Loucy (cell line): ENCODE data around the gene FPR2.

Experiments used
- EZH2phosphoT487 ChIP-seq: fragments of 200-600 bp; IDR thresholded peaks from 2 replicates; pipeline ENCODE4 v1.6.1; 2018; ENCODE audit warnings: antibody characterized with exemption, mild to moderate bottlenecking, moderate library complexity, borderline replicate concordance
- TF ChIP-seq, protein P1 (sequence below): fragments of 200-600 bp; sonication (generic); conservative IDR thresholded peaks from 2 replicates; pipeline ENCODE4 v1.5.1; 2014; ENCODE audit warnings: mild to moderate bottlenecking, antibody characterized with exemption, low read length

DNA sequence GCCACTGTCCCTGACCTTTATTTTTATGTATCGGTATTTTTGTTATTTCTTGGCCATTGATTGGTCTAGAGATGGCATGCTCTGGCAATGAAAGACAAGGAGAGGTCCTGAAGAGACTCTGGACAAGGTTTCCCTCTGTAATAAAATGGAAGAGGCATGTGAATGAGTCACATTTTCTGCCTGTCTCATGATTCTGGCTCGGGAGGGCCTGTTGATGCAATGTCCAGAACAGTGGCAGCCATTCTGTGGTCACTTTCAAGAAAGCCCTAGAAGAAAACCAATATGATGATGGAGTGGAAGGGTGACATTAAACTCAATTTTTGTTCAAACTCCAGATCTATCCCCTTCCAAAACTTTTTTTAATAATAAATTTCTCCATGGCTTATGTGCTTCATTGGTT is 32.0 kb downstream of the FPR2 start:
- TF ChIP-seq, protein P1, sequence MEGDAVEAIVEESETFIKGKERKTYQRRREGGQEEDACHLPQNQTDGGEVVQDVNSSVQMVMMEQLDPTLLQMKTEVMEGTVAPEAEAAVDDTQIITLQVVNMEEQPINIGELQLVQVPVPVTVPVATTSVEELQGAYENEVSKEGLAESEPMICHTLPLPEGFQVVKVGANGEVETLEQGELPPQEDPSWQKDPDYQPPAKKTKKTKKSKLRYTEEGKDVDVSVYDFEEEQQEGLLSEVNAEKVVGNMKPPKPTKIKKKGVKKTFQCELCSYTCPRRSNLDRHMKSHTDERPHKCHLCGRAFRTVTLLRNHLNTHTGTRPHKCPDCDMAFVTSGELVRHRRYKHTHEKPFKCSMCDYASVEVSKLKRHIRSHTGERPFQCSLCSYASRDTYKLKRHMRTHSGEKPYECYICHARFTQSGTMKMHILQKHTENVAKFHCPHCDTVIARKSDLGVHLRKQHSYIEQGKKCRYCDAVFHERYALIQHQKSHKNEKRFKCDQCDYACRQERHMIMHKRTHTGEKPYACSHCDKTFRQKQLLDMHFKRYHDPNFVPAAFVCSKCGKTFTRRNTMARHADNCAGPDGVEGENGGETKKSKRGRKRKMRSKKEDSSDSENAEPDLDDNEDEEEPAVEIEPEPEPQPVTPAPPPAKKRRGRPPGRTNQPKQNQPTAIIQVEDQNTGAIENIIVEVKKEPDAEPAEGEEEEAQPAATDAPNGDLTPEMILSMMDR = no peak
- TF ChIP-seq EZH2phosphoT487 = no peak
